ENCODE data around the gene PDE2A.
A peak's percentile ranks its signal among the peaks of the same experiment; 100 is the strongest.
"Not testable (repeated sequence)": the region's sequence is repeated elsewhere in the genome, so short reads cannot be mapped to it uniquely, and the experiment has no call there.

Gene PDE2A

GRCh38 chr11:72575533-72576242 lies 98.5 kb downstream of the PDE2A start:
- no peak for DNase-seq (ENCODE audit: low read depth)

DNA sequence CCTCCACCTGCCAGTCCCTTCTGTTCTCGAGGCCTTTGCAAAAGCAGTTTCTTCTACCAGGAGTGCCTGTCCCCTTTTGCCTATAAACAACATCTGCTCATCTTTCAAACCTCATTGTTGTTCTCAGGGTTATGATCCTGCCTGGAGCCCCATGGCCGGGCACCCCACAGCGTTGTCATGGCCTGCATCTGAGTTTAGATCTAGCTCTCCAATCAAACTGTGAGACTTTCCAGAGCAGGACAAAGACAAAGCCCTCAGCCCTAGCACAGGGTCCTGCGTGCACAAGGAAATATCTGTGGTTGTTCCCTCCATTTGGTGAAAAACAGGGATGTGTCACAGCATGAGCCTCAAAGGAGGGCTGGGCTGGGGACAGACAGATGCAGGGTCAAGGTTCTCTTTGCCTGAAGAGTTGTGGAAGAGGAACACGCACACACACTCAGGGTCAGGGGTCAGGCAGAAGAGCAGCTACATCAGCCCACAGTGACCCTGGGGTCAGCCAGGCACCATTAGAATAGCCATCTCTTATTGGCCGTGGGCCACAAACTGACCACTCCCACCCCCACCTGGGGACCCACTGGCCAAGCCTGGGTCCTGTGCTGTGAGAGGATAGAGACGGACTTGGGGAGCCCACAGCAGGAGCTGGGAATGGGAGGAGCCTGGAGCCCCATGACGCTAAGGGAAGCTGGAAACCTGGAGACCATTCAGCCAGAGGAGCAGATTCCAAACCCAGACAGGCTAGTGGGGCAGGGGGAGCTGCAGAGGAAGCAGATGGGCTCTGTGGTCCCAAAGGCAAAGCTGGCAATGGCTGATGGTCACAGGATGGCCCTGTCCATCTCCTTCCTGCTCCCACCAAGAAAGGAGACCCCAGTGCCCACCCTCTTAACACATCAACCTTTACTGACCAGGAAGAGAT lies 99.4 kb downstream of the PDE2A start:
- no peak for DNase-seq (ENCODE audit: low read depth)

DNA sequence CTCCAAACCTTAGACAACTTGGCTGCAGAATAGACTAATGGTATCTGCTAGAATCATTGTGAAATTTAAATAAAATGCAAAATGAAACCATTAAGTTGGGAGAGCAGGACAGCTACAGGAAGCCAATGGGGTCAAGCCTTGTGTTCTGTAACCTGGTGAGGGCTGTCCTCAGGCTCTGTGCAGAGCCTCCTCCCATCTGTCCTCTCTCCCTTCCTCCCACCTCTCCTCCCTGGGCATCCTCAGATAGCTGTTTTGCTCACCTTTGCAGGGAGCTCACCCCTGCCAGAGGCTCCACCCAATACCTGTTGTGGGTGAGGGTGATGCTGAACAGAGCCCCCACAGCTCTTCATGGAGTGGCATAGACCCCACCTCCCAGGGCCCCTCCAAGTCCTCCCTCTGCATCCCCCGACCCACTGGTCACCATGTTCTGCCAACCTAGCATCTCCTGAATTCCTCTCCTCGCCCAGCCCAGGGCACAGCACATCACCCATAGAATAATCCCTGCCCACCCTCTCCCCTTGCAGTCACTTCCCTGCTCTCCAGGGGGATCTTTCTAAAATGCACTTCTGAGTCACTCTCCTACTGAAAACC lies 100.3 kb downstream of the PDE2A start:
- no peak for DNase-seq (ENCODE audit: low read depth)

DNA sequence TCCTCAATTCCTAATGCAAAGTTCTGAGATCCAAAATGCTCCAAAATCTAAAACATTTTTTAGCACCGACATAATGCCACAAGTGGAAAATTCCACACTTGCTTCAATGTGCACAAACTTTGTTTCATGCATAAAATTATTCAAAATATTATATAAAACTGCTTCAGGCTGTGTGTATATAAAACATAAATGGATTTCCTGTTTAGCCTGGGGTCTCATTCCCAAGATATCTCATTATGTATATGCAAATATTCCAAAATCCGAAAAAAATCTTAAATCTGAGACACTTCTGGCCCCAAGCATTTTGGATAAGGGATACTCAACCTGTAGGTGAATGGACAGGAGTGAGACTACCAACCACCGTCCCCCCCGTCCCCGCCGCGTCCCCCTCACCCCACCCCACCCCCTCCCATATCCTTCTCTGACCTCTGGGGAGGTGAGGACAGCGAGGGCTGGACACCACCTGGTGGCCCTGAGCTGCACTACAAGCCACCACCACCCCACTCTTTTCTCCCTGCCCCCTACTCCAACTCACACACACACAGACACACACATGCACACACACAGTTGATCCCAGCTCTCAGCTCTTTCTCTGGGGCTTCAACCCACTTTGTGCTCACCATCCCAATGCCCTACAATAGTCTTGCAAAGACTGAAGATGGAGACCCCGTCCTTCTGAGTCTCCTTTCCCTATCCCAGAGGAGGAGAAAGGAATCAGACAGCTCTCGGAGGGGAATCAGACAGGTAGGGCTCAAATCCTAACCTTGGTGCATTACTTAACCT lies 101.0 kb downstream of the PDE2A start:
- DNase-seq (ENCODE audit: low read depth) = no peak

- not testable (repeated sequence) for DNase-seq (ENCODE audit: low read depth)
Measured at GRCh38 chr11:72572540-72572939, 101.7 kb downstream of the PDE2A start.

DNA sequence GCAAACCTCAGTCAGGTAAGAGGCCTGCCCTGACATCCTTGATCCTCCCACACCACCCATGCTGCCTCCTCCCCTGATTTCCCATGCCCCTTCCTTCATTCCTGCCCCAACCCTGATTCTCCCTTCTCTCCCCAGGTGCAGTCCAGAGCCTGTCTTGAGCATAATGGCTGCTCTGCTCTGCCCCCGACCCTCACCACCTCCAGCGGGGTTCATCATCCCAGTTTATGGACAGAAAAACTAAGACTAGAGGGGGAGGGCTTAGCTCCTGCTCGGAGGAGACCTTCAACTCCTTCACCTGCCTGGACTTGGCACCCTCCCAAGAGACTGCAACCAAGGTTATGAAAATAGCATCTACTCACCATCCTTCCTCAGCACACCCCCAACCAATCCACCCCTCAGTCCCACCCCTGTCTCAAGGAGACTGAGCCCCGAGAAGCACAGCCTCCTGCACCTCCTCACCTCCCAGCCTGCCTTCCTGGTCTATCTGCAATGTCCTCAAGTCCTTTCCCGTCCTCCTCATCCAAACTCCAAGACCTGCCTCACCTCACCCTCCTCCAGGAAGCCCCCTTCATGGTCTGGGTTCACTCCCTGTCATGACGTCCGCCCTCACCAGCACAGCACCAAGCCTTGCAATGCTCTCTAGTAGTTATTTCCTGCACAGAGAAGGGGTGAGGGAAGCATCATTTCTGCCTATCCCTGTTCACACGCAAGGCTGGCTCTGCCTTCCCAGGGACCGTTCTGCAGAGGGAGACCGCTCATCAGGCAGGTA lies 103.1 kb downstream of the PDE2A start:
- DNase-seq (ENCODE audit: low read depth) = no peak

GRCh38 chr11:72569966-72570892 lies 104.0 kb downstream of the PDE2A start:
- DNase-seq (ENCODE audit: low read depth) = peak; percentile 84

DNA sequence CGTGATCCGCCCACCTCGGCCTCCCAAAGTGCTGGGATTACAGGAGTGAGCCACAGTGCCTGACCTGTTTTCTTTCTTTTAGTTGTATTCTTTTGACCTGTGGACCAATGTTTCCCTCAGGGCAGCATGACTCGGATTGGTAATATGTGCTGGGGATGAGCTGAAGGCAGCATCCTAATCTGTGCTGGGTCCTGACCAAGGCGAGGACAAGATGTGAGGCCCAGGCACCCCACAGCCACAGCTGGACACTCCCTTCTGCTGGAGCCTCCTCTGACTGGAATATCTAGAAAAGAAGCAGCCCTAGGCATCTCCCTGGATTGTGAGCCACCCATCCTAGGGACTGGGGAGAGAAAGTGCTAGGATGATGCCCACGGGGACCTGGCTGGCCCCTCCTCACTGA lies 105.4 kb downstream of the PDE2A start:
- no peak for DNase-seq (ENCODE audit: low read depth)

DNA sequence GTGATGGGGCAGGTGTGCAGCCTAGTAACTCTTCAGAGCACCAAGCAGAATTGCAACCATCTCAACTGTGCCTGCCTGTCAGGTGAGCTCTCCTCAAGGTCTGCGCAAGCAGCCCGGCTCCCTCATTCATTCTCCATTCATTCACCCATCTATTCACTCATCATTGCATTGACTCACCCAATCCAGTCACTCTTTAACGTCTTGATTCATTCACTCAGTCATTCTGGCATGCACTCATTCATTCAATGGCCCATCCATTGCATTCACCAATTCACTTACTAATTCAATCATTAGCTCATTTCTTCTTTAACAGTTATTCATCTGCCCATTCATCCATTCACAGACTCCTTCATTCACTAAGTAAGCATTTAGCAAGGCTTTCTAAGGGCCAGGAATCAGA lies 111.8 kb downstream of the PDE2A start:
- DNase-seq (ENCODE audit: low read depth) = no peak

- DNase-seq (ENCODE audit: low read depth) = no peak
Measured at GRCh38 chr11:72561856-72562255, 112.4 kb downstream of the PDE2A start.

GRCh38 chr11:72560864-72561263 lies 113.4 kb downstream of the PDE2A start:
- DNase-seq (ENCODE audit: low read depth) = not testable (repeated sequence)

GRCh38 chr11:72556433-72556832 lies 117.8 kb downstream of the PDE2A start:
- DNase-seq (ENCODE audit: low read depth) = no peak

- DNase-seq (ENCODE audit: low read depth) = not testable (repeated sequence)
Measured at GRCh38 chr11:72555014-72555522, 119.2 kb downstream of the PDE2A start.

DNA sequence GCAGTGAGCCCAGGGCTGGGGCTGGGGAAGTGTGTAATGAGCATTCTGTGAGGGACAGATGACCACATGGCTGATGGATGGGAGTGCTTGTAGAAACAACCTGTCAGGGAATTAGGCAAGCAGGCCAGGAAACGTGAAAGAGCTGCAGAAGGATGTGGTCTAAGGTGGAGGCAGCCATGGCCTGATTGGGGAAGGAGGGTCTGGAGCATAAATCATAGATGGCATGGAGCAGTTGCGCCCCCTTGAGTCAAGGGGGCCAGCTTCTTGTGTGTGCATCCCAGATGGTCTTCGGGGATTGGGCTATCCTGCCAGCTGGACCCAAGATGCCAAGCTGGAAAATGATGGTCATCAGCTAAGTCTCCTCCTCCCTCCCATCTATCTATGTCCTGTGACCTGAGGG lies 120.5 kb downstream of the PDE2A start:
- DNase-seq (ENCODE audit: low read depth) = no peak

GRCh38 chr11:72552399-72552910 lies 121.8 kb downstream of the PDE2A start:
- no peak for DNase-seq (ENCODE audit: low read depth)

- DNase-seq (ENCODE audit: low read depth) = no peak
Measured at GRCh38 chr11:72551571-72551970, 122.7 kb downstream of the PDE2A start.

DNA sequence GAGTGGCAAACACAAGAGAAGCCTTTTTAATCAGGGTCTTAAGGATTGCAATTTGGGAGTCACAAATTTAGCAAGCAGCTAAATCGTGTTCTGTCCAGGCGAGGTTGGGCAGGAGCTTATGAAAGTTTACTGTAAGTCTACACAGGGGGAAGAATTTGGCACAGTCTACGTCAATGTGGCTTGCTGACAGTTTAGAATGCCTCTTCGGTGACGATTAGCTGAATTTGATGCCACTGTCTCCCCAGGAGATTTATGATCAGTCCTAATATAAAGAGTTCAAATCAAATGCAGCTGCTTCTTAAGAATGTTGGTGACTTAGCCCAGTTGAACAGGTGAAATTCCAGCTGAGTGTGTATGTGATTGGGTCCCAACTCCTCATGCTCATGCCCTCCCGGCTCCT lies 125.8 kb downstream of the PDE2A start:
- no peak for DNase-seq (ENCODE audit: low read depth)

GRCh38 chr11:72546866-72547265 lies 127.4 kb downstream of the PDE2A start:
- DNase-seq (ENCODE audit: low read depth) = no peak

GRCh38 chr11:72544589-72544988 lies 129.6 kb downstream of the PDE2A start:
- DNase-seq (ENCODE audit: low read depth) = no peak

Measured in HS-27A (cell line).